A549 (cell line): ENCODE results near the gene CC2D2B. TPM values are rescaled to one million over a fixed set of nuclear protein-coding genes. Genes with fewer than 3 reads are reported as not detected.
"Not testable (repeated sequence)": the region's sequence is repeated elsewhere in the genome, so short reads cannot be mapped to it uniquely, and the experiment has no call there.

Source experiments
- ATAC-seq, 2 experiments: fragments of 200-7000 bp in 1 of 2; fragments of >200 bp in 1 of 2; cut with Nextera tagmentation in 1 of 2; cut with Tn5 transposase in 1 of 2; 3 replicates each; pipeline versions ENCODE4 v1.8.0 to v1.9.1; 2018 to 2020; ENCODE audit warnings: mild to moderate bottlenecking in 1 of 2, moderate library complexity in 1 of 2
- CTCF ChIA-PET: fragments of 300-600 bp; sonication (Branson Sonifier 250); formaldehyde crosslinking; extraction: SDS; loops from one replicate; lab custom pipeline; 2021; ENCODE audit warnings: antibody characterized with exemption, inconsistent platforms; lab: Yijun Ruan, JAX
- POLR2A ChIA-PET: fragments of 350-600 bp; formaldehyde crosslinking; extraction: SDS; loops from one replicate; lab custom pipeline; 2021; ENCODE audit warnings: antibody characterized with exemption, inconsistent platforms; lab: Yijun Ruan, JAX
- DNase-seq, 2 experiments: peaks; one replicate each; pipeline versions ENCODE4 v3.0.0 to v3.0.0-alpha.2; 2011 to 2016; ENCODE audit warnings: low read depth in 1 of 2, low spot score in 1 of 2
- FAIRE-seq: peaks from 2 replicates; lab custom pipeline; 2011; peaks lifted over from hg19 to GRCh38; lab: Jason Lieb, UNC
- H3K27ac ChIP-seq, 2 experiments: fragments of >200 bp; sonication (Bioruptor Twin); formaldehyde crosslinking; 3 replicates each; pipeline ENCODE4 v1.5.1; 2016 to 2017
- H3K4me1 ChIP-seq: fragments of >200 bp; sonication (Bioruptor Twin); formaldehyde crosslinking; 3 replicates; pipeline ENCODE4 v1.6.1; 2016
- H3K4me2 ChIP-seq: fragments of >200 bp; sonication (Bioruptor Twin); formaldehyde crosslinking; 3 replicates; pipeline ENCODE4 v1.6.1; 2016
- H3K4me3 ChIP-seq: fragments of >200 bp; sonication (Bioruptor Twin); formaldehyde crosslinking; 3 replicates; pipeline ENCODE4 v1.5.1; 2016
- H3K9me3 ChIP-seq: fragments of >200 bp; sonication (Bioruptor Twin); formaldehyde crosslinking; 3 replicates; pipeline ENCODE4 v1.6.1; 2016
- BCL3 ChIP-seq: fragments of >200 bp; sonication (Bioruptor Twin); formaldehyde crosslinking; IDR thresholded peaks from 3 replicates; pipeline ENCODE4 v1.6.1; 2016
- BHLHE40 ChIP-seq: IDR thresholded peaks from 2 replicates; pipeline ENCODE4 v1.6.1; 2012; ENCODE audit warnings: low read depth, low read length, inconsistent platforms
- CEBPB ChIP-seq, 2 experiments: fragments of >200 bp in 1 of 2; sonication (Bioruptor Twin) in 1 of 2; formaldehyde crosslinking in 1 of 2; IDR thresholded peaks; 2 replicates each; pipeline ENCODE4 v1.6.1; 2012 to 2016
- CTCF ChIP-seq: fragments of >200 bp; sonication (Bioruptor Twin); formaldehyde crosslinking; IDR thresholded peaks from 3 replicates; pipeline ENCODE4 v1.5.1; 2016
- E2F6 ChIP-seq: IDR thresholded peaks from 2 replicates; pipeline ENCODE4 v1.6.1; 2012; ENCODE audit warnings: low read depth, borderline replicate concordance
- ESRRA ChIP-seq: fragments of 150-350 bp; IDR thresholded peaks from 2 replicates; pipeline ENCODE4 v1.6.1; 2014; ENCODE audit warnings: mild to moderate bottlenecking, low read length, borderline replicate concordance
- FOSB ChIP-seq: fragments of 250-450 bp; sonication (Bioruptor Pico); IDR thresholded peaks from 2 replicates; pipeline ENCODE4 v1.5.0; 2020; ENCODE audit warnings: mild to moderate bottlenecking, moderate library complexity
- HDAC2 ChIP-seq: fragments of 200-600 bp; sonication (generic); IDR thresholded peaks from 2 replicates; pipeline ENCODE4 v1.6.1; 2016
- HES2 ChIP-seq: fragments of >200 bp; sonication (Bioruptor Twin); formaldehyde crosslinking; IDR thresholded peaks from 2 replicates; pipeline ENCODE4 v1.6.1; 2016
- HOXB5 ChIP-seq: fragments of 250-450 bp; sonication (Bioruptor Pico); IDR thresholded peaks from 2 replicates; pipeline ENCODE4 v1.5.0; 2020; ENCODE audit warnings: mild to moderate bottlenecking, moderate library complexity
- JUNB ChIP-seq: fragments of >200 bp; sonication (Bioruptor Twin); formaldehyde crosslinking; IDR thresholded peaks from 2 replicates; pipeline ENCODE4 v1.6.1; 2016
- MAFK ChIP-seq: fragments of 450-650 bp; IDR thresholded peaks from 2 replicates; pipeline ENCODE4 v1.6.1; 2014; ENCODE audit not compliant: partially characterized antibody
- NPAS2 ChIP-seq: fragments of 250-450 bp; sonication (Bioruptor Pico); IDR thresholded peaks from 2 replicates; pipeline ENCODE4 v1.8.0; 2022; ENCODE audit warnings: mild to moderate bottlenecking, moderate library complexity, borderline replicate concordance
- NR3C1 ChIP-seq: fragments of >200 bp; sonication (Bioruptor Twin); formaldehyde crosslinking; IDR thresholded peaks from 3 replicates; pipeline ENCODE4 v1.6.1; 2017
- PBX3 ChIP-seq: IDR thresholded peaks from 2 replicates; pipeline ENCODE4 v1.6.1; 2012
- POLR2AphosphoS2 ChIP-seq: conservative IDR thresholded peaks from 2 replicates; pipeline ENCODE4 v1.6.1; 2012; ENCODE audit warnings: low read length, improper control_type of control experiment, inconsistent platforms
- RAD21 ChIP-seq, 2 experiments: fragments of >200 bp in 1 of 2; sonication (Bioruptor Twin) in 1 of 2; formaldehyde crosslinking in 1 of 2; IDR thresholded peaks in 1 of 2; conservative IDR thresholded peaks in 1 of 2; 2 replicates in 1 of 2; 3 replicates in 1 of 2; pipeline ENCODE4 v1.6.1; 2012 to 2018; ENCODE audit warnings: inconsistent platforms in 1 of 2
- RFX5 ChIP-seq: fragments of 450-650 bp; IDR thresholded peaks from 2 replicates; pipeline ENCODE4 v1.7.1; 2014; ENCODE audit warnings: antibody characterized with exemption, mild to moderate bottlenecking, moderate library complexity
- RNF2 ChIP-seq: fragments of 200-600 bp; sonication (generic); IDR thresholded peaks from 2 replicates; pipeline ENCODE4 v1.6.1; 2016; ENCODE audit warnings: low read depth, mild to moderate bottlenecking, antibody characterized with exemption, moderate library complexity, borderline replicate concordance
- SREBF2 ChIP-seq: fragments of 450-650 bp; IDR thresholded peaks from 2 replicates; pipeline ENCODE4 v1.6.1; 2014; ENCODE audit warnings: mild to moderate bottlenecking, moderate library complexity
- USF2 ChIP-seq: fragments of 450-650 bp; IDR thresholded peaks from 2 replicates; pipeline ENCODE4 v1.6.1; 2014; ENCODE audit warnings: antibody characterized with exemption
- ZFP36 ChIP-seq: fragments of 450-650 bp; IDR thresholded peaks from 2 replicates; pipeline ENCODE4 v1.6.1; 2014; ENCODE audit warnings: borderline replicate concordance; ENCODE audit not compliant: partially characterized antibody
- WGBS: methylation state at CpG from one replicate; pipeline ENCODE4 v1.1.6; 2017; ENCODE audit errors: missing lambda C conversion rate; 5-methylcytosine and 5-hydroxymethylcytosine counted together
- polyA plus RNA-seq, 4 experiments: library from polyadenylated mRNA; depleted of rRNA in 3 of 4; stranded (reverse); fragments of >200 nt; fragmentation: RNase III in 1 of 4; extraction: RNeasy Plus Mini Kit Qiagen cat#74134 plus additional on column Dnase treatment in 1 of 4; gene quantifications; 2 replicates in 3 of 4; 3 replicates in 1 of 4; pipeline ENCODE4 v1.2.3, GENCODE V29; 2011 to 2017

The CC2D2B gene
- polyA plus RNA-seq, 2 of the 4 experiments (the other 2 are of a cell fraction), result 0.13 to 0.15 TPM

GRCh38 chr10:96047004-96047649 lies 139.4 kb downstream of the CC2D2B start:
- CTCF ChIA-PET, result interaction anchor here (0.6 to 2.3 kb wide), 8 partner anchors 9 to 247 kb away, joined by 3 to 9 read pairs (median 3); partner anchors contain the start of gene ZNF518A
- POLR2A ChIA-PET, result interaction anchor here (0.8 kb wide), 1 partner anchor 83 kb away, joined by 3 read pairs; the partner anchor contains the start of gene ZNF518A
- TF ChIP-seq HES2, result no peak
- no peak for TF ChIP-seq JUNB
- TF ChIP-seq PBX3, result no peak
- no peak for TF ChIP-seq E2F6
- no peak for TF ChIP-seq ESRRA
- TF ChIP-seq RAD21 (conservative IDR thresholded peaks at IDR 0.05 in 1 of 2, IDR thresholded peaks at IDR 0.05 in 1 of 2), result peak; percentile 29 to 30; a peak in 4 of 5 replicates
- 0 out of 3 replicates have a peak, but pooled peaks have one; percentile 12 for TF ChIP-seq CTCF
- TF ChIP-seq NR3C1, result no peak
- H3K4me2 ChIP-seq, result no peak overlapping the region
- no peak for ATAC-seq
- no peak overlapping the region for H3K27ac ChIP-seq
- H3K4me3 ChIP-seq, result no peak overlapping the region
- no peak for FAIRE-seq
- H3K4me1 ChIP-seq, result peaks cover 8% of the 10 kb centered on the region; the same call in 1 of the 3 replicates
- peak in 1 of 2 experiments; percentile 21 for DNase-seq
- WGBS, result 91% methylated on average over 4 of the region's 4 CpGs
- H3K9me3 ChIP-seq, result no peaks in the 10 kb centered on the region

GRCh38 chr10:96047925-96048324 lies 140.2 kb downstream of the CC2D2B start:
- H3K4me1 ChIP-seq, H3K4me3 ChIP-seq, H3K9me3 ChIP-seq, H3K4me2 ChIP-seq, H3K27ac ChIP-seq, ATAC-seq, POLR2A ChIA-PET, FAIRE-seq, DNase-seq: not testable (repeated sequence)
- WGBS, result 86% methylated on average over 2 of the region's 3 CpGs
- CTCF ChIA-PET, result interaction anchor here (1.1 to 2.3 kb wide), 5 partner anchors 9 to 246 kb away, joined by 3 to 9 read pairs (median 5); partner anchors contain the start of gene ZNF518A

GRCh38 chr10:96049340-96049739 lies 141.6 kb downstream of the CC2D2B start:
- H3K27ac ChIP-seq, result no peak overlapping the region
- ATAC-seq, result no peak
- H3K4me1 ChIP-seq, result peaks cover 8% of the 10 kb centered on the region; the same call in 1 of the 3 replicates
- no peak overlapping the region for H3K4me3 ChIP-seq
- no peak for TF ChIP-seq MAFK
- WGBS, result 89% methylated on average over 2 of the region's 2 CpGs
- DNase-seq, result no peak
- ChIA-PET CTCF (interaction anchor here (0.6 kb wide), 1 partner anchor 1252 kb away, joined by 3 read pairs; no protein-coding TSS in a partner anchor), POLR2A (no interaction called here)
- no peaks in the 10 kb centered on the region for H3K9me3 ChIP-seq
- no peak overlapping the region for H3K4me2 ChIP-seq
- FAIRE-seq, result no peak

GRCh38 chr10:96053985-96054384 lies 146.2 kb downstream of the CC2D2B start:
- Histone ChIP-seq H3K4me2 (no peak overlapping the region), H3K4me3 (no peak overlapping the region), H3K4me1 (no peaks in the 10 kb centered on the region), H3K27ac (no peak overlapping the region), H3K9me3 (no peaks in the 10 kb centered on the region)
- no peak for TF ChIP-seq HES2
- TF ChIP-seq BHLHE40, result no peak
- no peak for TF ChIP-seq ESRRA
- TF ChIP-seq CEBPB (IDR thresholded peaks at IDR 0.05), result no peak
- no peak for TF ChIP-seq SREBF2
- TF ChIP-seq NPAS2 (CRISPR knock-in tag), result no peak
- TF ChIP-seq HDAC2, result no peak
- TF ChIP-seq RNF2, result no peak
- TF ChIP-seq ZFP36, result no peak
- TF ChIP-seq HOXB5 (CRISPR knock-in tag), result no peak
- TF ChIP-seq RFX5, result no peak
- TF ChIP-seq POLR2AphosphoS2, result no peak
- TF ChIP-seq USF2, result no peak
- TF ChIP-seq BCL3, result no peak
- TF ChIP-seq FOSB, result no peak
- FAIRE-seq (no peak), DNase-seq (no peak), ATAC-seq (no peak)
- POLR2A ChIA-PET, result no interaction called here
- CTCF ChIA-PET, result no interaction called here
- WGBS, result 96% methylated on average over 2 of the region's 2 CpGs
